ENCODE measurements around the gene MYL7. TPM values are rescaled to one million over a fixed set of nuclear protein-coding genes. Genes with fewer than 3 reads are reported as not detected.

MYL7 gene
- total and polyA plus RNA-seq, 9 of the 15 experiments (the other 6 are each of a cell fraction or from before 2014, with no cell fraction given), result not detected

DNA sequence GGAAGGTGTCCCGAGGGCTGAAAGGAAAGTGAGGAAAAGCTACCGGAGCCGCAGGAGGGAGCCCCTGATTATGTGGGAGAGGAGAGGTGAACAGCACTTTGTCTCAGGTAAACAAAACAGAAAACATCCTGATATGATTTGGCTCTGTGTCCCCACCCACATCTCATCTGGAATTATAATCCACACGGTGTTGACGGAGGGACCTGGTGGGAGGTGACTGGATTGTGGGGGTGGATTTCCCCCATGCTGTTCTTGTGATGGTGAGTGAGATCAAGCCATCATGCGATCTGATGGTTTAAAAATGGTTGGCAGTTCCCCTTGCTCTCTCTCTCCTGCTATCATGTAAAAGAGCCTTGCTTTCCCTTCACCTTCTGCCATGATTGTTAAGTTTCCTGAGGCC is 20.7 kb downstream of the MYL7 start:
- DNase-seq (ENCODE audit: extremely low read depth in 1 of 4, low spot score in 3 of 4), result no peak
- TF ChIP-seq RB1 (IDR thresholded peaks at IDR 0.05; ENCODE audit: low read depth), result no peak
- peak; percentile 40; the same call in 1 of the 2 replicates for TF ChIP-seq EGR1 (conservative IDR thresholded peaks at IDR 0.05)
- no peak for FAIRE-seq
- 79% methylated on average over 6 of the region's 6 CpGs for WGBS (ENCODE audit: insufficient coverage, low coverage, missing lambda C conversion rate)
- peak overlapping the region in 1 of 2 experiments; percentile 61; a peak in 1 of 4 replicates for H3K9ac ChIP-seq (ENCODE audit: insufficient read depth in 1 of 2, low read depth in 2 of 2, low read length in 2 of 2)
- no peak overlapping the region for H3K4me2 ChIP-seq (ENCODE audit: insufficient read depth, low read length)
- peaks cover 4% of the 10 kb centered on the region for H3K9me1 ChIP-seq (ENCODE audit: control insufficient read depth, insufficient read depth, low read length)
- intact Hi-C loops (cut with micrococcal nuclease) (no loop called here), in situ Hi-C loops (cut with MboI) (no loop called here)
- no peak overlapping the region for H3K4me3 ChIP-seq
- peaks cover 70% of the 10 kb centered on the region for H3K36me3 ChIP-seq (ENCODE audit: control insufficient read depth, insufficient read depth, low read length)
- peaks cover 11% of the 10 kb centered on the region; the same call in 1 of the 2 replicates for H4K20me1 ChIP-seq (replicated peaks; ENCODE audit: control insufficient read depth, insufficient read depth, low read length)
- CTCF ChIA-PET (ENCODE audit: low intra/inter-chr PET ratio), result no interaction called here
- peaks cover 48% of the 10 kb centered on the region for H3K79me2 ChIP-seq (ENCODE audit: control insufficient read depth, insufficient read depth, low read length)
- H3K27ac ChIP-seq (ENCODE audit: extremely low read depth, low read depth, low read length), result no peak overlapping the region
- H3K27me3 ChIP-seq (ENCODE audit: control insufficient read depth in 2 of 2, insufficient read depth in 2 of 2, low read length in 2 of 2), result no peaks in the 10 kb centered on the region
- H3K4me1 ChIP-seq (replicated peaks in 1 of 2; ENCODE audit: control insufficient read depth in 2 of 2, insufficient read depth in 2 of 2, low read length in 2 of 2), result peaks cover 14 to 37% of the 10 kb centered on the region in 2 experiments; a peak in 4 of 5 replicates
- ATAC-seq, result no peak
- POLR2A ChIA-PET, result interaction anchor here (0.7 to 1.8 kb wide), 3 partner anchors 9 to 76 kb away, joined by 3 to 10 read pairs (median 3); partner anchors contain the start of genes DBNL and PGAM2
- no peak overlapping the region for H2AFZ ChIP-seq (ENCODE audit: low read depth, low read length)
- no TSS peak for BruUV-seq (replicated peaks)
- no peaks in the 10 kb centered on the region for H3K9me3 ChIP-seq (replicated peaks; ENCODE audit: control insufficient read depth, insufficient read depth, low read depth, low read length)

DNA sequence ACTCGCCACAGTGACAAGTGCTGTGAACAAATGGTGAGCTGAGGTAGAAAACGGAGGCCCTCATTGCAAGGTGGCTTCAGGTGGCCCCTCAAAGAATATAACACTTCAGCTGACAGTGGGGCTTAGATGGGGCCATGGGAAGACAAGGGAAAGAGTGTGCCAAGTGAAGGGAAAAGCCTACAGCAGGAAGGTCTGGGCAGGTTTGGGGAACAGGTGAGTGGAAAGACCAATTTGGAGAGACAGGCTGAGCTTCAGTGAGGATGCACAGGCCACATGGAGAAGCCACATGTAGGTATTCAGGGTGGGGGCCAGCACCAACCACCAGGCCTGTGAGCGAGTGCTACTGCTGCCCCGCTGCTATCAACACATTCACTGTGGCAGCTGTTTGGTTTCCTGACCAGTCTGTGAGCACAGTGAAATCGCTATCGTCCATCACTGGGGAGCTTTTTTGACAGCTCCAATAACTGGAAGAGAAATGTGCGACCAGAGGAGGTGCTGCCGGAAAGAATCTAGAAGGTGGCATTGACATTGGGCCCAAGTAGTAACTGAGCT is 21.2 kb downstream of the MYL7 start:
- H2AFZ ChIP-seq (ENCODE audit: low read depth, low read length), result no peak overlapping the region
- H3K9me3 ChIP-seq (replicated peaks; ENCODE audit: control insufficient read depth, insufficient read depth, low read depth, low read length), result no peaks in the 10 kb centered on the region
- no peak overlapping the region for H3K4me2 ChIP-seq (ENCODE audit: insufficient read depth, low read length)
- H3K9me1 ChIP-seq (ENCODE audit: control insufficient read depth, insufficient read depth, low read length), result peaks cover 4% of the 10 kb centered on the region
- peaks cover 73% of the 10 kb centered on the region for H3K36me3 ChIP-seq (ENCODE audit: control insufficient read depth, insufficient read depth, low read length)
- no peak for DNase-seq (ENCODE audit: extremely low read depth in 1 of 4, low spot score in 3 of 4)
- WGBS (ENCODE audit: insufficient coverage, low coverage, missing lambda C conversion rate), result 92% methylated on average over 8 of the region's 8 CpGs
- no TSS peak for BruUV-seq (replicated peaks)
- in situ Hi-C loops (cut with MboI), result no loop called here
- ChIA-PET CTCF (ENCODE audit: low intra/inter-chr PET ratio) (no interaction called here), POLR2A (interaction anchor here (0.6 to 1.8 kb wide), 4 partner anchors 8 to 98 kb away, joined by 3 to 10 read pairs (median 3); partner anchors contain the start of genes DBNL and PGAM2)
- intact Hi-C loops (cut with micrococcal nuclease), result no loop called here
- FAIRE-seq, result no peak
- H3K27ac ChIP-seq (ENCODE audit: extremely low read depth, low read depth, low read length), result no peak overlapping the region; the same call in 2 of the 3 replicates
- H3K4me3 ChIP-seq, result no peak overlapping the region
- H4K20me1 ChIP-seq (replicated peaks; ENCODE audit: control insufficient read depth, insufficient read depth, low read length), result peaks cover 11% of the 10 kb centered on the region; the same call in 1 of the 2 replicates
- no peak for ATAC-seq
- H3K79me2 ChIP-seq (ENCODE audit: control insufficient read depth, insufficient read depth, low read length), result peaks cover 48% of the 10 kb centered on the region
- H3K9ac ChIP-seq (ENCODE audit: insufficient read depth in 1 of 2, low read depth in 2 of 2, low read length in 2 of 2), result peak overlapping the region in 1 of 2 experiments; percentile 61; a peak in 1 of 4 replicates
- H3K27me3 ChIP-seq (ENCODE audit: control insufficient read depth in 2 of 2, insufficient read depth in 2 of 2, low read length in 2 of 2), result no peaks in the 10 kb centered on the region
- H3K4me1 ChIP-seq (replicated peaks in 1 of 2; ENCODE audit: control insufficient read depth in 2 of 2, insufficient read depth in 2 of 2, low read length in 2 of 2), result peaks cover 14 to 37% of the 10 kb centered on the region in 2 experiments; a peak in 4 of 5 replicates
- TF ChIP-seq THRAP3 (IDR thresholded peaks at IDR 0.05; ENCODE audit: borderline replicate concordance) (no peak), ZNF79 (CRISPR knock-in tag; IDR thresholded peaks at IDR 0.05; ENCODE audit: low read depth) (no peak), RBM25 (IDR thresholded peaks at IDR 0.05; ENCODE audit: low read depth, low read length, severe bottlenecking) (no peak), PHB (CRISPR knock-in tag; IDR thresholded peaks at IDR 0.05) (no peak)
- TF ChIP-seq, protein P1, sequence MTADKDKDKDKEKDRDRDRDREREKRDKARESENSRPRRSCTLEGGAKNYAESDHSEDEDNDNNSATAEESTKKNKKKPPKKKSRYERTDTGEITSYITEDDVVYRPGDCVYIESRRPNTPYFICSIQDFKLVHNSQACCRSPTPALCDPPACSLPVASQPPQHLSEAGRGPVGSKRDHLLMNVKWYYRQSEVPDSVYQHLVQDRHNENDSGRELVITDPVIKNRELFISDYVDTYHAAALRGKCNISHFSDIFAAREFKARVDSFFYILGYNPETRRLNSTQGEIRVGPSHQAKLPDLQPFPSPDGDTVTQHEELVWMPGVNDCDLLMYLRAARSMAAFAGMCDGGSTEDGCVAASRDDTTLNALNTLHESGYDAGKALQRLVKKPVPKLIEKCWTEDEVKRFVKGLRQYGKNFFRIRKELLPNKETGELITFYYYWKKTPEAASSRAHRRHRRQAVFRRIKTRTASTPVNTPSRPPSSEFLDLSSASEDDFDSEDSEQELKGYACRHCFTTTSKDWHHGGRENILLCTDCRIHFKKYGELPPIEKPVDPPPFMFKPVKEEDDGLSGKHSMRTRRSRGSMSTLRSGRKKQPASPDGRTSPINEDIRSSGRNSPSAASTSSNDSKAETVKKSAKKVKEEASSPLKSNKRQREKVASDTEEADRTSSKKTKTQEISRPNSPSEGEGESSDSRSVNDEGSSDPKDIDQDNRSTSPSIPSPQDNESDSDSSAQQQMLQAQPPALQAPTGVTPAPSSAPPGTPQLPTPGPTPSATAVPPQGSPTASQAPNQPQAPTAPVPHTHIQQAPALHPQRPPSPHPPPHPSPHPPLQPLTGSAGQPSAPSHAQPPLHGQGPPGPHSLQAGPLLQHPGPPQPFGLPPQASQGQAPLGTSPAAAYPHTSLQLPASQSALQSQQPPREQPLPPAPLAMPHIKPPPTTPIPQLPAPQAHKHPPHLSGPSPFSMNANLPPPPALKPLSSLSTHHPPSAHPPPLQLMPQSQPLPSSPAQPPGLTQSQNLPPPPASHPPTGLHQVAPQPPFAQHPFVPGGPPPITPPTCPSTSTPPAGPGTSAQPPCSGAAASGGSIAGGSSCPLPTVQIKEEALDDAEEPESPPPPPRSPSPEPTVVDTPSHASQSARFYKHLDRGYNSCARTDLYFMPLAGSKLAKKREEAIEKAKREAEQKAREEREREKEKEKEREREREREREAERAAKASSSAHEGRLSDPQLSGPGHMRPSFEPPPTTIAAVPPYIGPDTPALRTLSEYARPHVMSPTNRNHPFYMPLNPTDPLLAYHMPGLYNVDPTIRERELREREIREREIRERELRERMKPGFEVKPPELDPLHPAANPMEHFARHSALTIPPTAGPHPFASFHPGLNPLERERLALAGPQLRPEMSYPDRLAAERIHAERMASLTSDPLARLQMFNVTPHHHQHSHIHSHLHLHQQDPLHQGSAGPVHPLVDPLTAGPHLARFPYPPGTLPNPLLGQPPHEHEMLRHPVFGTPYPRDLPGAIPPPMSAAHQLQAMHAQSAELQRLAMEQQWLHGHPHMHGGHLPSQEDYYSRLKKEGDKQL (CRISPR knock-in tag; IDR thresholded peaks at IDR 0.05; ENCODE audit: borderline replicate concordance), result no peak
- TF ChIP-seq, protein P2, sequence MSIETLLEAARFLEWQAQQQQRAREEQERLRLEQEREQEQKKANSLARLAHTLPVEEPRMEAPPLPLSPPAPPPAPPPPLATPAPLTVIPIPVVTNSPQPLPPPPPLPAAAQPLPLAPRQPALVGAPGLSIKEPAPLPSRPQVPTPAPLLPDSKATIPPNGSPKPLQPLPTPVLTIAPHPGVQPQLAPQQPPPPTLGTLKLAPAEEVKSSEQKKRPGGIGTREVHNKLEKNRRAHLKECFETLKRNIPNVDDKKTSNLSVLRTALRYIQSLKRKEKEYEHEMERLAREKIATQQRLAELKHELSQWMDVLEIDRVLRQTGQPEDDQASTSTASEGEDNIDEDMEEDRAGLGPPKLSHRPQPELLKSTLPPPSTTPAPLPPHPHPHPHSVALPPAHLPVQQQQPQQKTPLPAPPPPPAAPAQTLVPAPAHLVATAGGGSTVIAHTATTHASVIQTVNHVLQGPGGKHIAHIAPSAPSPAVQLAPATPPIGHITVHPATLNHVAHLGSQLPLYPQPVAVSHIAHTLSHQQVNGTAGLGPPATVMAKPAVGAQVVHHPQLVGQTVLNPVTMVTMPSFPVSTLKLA (conservative IDR thresholded peaks at IDR 0.05), result no peak
